ENCODE measurements around the gene OLFML3. TPM values are rescaled to one million over a fixed set of nuclear protein-coding genes. Genes with fewer than 3 reads are reported as not detected.

The OLFML3 gene
- total and polyA plus RNA-seq, 2 of the 13 experiments (the other 11 are each of a cell fraction or from before 2014, with no cell fraction given), result 2.0 to 5.1 TPM

- no peak for TF ChIP-seq FOXA1 (IDR thresholded peaks at IDR 0.05)
- no peak for TF ChIP-seq FOXA1 (CRISPR knock-in tag; IDR thresholded peaks at IDR 0.05)
- no peak for TF ChIP-seq RAD21 (CRISPR knock-in tag; IDR thresholded peaks at IDR 0.05)
- TF ChIP-seq ZFP62 (CRISPR knock-in tag; IDR thresholded peaks at IDR 0.05), result no peak
- peak in 1 of 2 experiments; percentile 46; a peak in 2 of 4 replicates for TF ChIP-seq EP300 (IDR thresholded peaks at IDR 0.05; ENCODE audit: low read depth in 2 of 2, low read length in 2 of 2)
- TF ChIP-seq EP300 (CRISPR knock-in tag; IDR thresholded peaks at IDR 0.05; ENCODE audit: borderline replicate concordance), result no peak
- TF ChIP-seq RXRA (CRISPR knock-in tag; IDR thresholded peaks at IDR 0.05), result no peak; the same call in 1 of the 2 replicates
- TF ChIP-seq ZNF496 (CRISPR knock-in tag; IDR thresholded peaks at IDR 0.05; ENCODE audit: insufficient replicate concordance), result no peak
- TF ChIP-seq ZNF850 (CRISPR knock-in tag; conservative IDR thresholded peaks at IDR 0.05), result no peak
- no peak; the same call in 1 of the 2 replicates for TF ChIP-seq TBX2 (CRISPR knock-in tag; IDR thresholded peaks at IDR 0.05; ENCODE audit: borderline replicate concordance)
- TF ChIP-seq ZNF7 (CRISPR knock-in tag; IDR thresholded peaks at IDR 0.05), result no peak
- TF ChIP-seq ZNF253 (CRISPR knock-in tag; IDR thresholded peaks at IDR 0.05; ENCODE audit: borderline replicate concordance), result no peak
- no peak for TF ChIP-seq HMGA1 (CRISPR knock-in tag; conservative IDR thresholded peaks at IDR 0.05)
- no peak for TF ChIP-seq ZNF484 (CRISPR knock-in tag; IDR thresholded peaks at IDR 0.05; ENCODE audit: borderline replicate concordance, low read depth)
- no peak for TF ChIP-seq ZNF609 (CRISPR knock-in tag; IDR thresholded peaks at IDR 0.05; ENCODE audit: borderline replicate concordance)
- TF ChIP-seq PBX3 (CRISPR knock-in tag; IDR thresholded peaks at IDR 0.05; ENCODE audit: borderline replicate concordance), result no peak
- 0 out of 2 replicates have a peak, but pooled peaks have one; percentile 35 for TF ChIP-seq MLX (CRISPR knock-in tag; IDR thresholded peaks at IDR 0.05)
- TF ChIP-seq ZBTB46 (CRISPR knock-in tag; IDR thresholded peaks at IDR 0.05; ENCODE audit: borderline replicate concordance), result 0 out of 2 replicates have a peak, but pooled peaks have one; percentile 79
Measured at GRCh38 chr1:113981962-113982931, 3.0 kb downstream of the OLFML3 start (continued).

Measured in HepG2 (cell line).